HCT116 (cell line): ENCODE data around the gene TAPT1. TPM values are rescaled to one million over a fixed set of nuclear protein-coding genes. Genes with fewer than 3 reads are reported as not detected.

ENCODE experiments used
- ATAC-seq: fragments of 200-7000 bp; cut with Tn5 transposase; 2 replicates; pipeline ENCODE4 v1.9.1; 2020; ENCODE audit warnings: mild to moderate bottlenecking, moderate library complexity
- BruUV-seq: library from RNA; stranded (reverse); fragments of 400-500 nt; replicated peaks from 2 replicates; lab custom pipeline; 2021; lab: Mats Ljungman, UMichigan
- CTCF ChIA-PET: fragments of 300-600 bp; sonication (Branson Sonifier 250); formaldehyde crosslinking; loops from one replicate; lab custom pipeline; 2021; ENCODE audit warnings: antibody characterized with exemption; lab: Charles Lee
- POLR2A ChIA-PET: fragments of 300-600, 350-600 bp; sonication (Branson Sonifier 250); formaldehyde crosslinking; loops from one replicate; lab custom pipeline; 2021; ENCODE audit warnings: antibody characterized with exemption; lab: Charles Lee
- RAD21 ChIA-PET, 2 experiments: fragments of 300-600 bp; sonication (Branson Sonifier 250); formaldehyde crosslinking; loops; one replicate each; lab custom pipeline; 2023; ENCODE audit warnings: low total read pairs in 2 of 2; ENCODE audit not compliant: uncharacterized antibody in 2 of 2, unreplicated experiment in 2 of 2, low non-redundant PET in 1 of 2; lab: Charles Lee
- DNase-seq: peaks from one replicate; pipeline ENCODE4 v3.0.0-alpha.2; 2010; ENCODE audit warnings: low read depth, low spot score
- H2AFZ ChIP-seq: fragments of 200-600 bp; shearing (Covaris generic), sonication (generic); 2 replicates; pipeline ENCODE4 v1.6.1; 2017; ENCODE audit warnings: low read depth, mixed run types, mixed read lengths, antibody characterized with exemption, low read length; ENCODE audit not compliant: poor library complexity, severe bottlenecking
- H3K27ac ChIP-seq: 2 replicates; pipeline ENCODE4 v1.5.1; 2012; ENCODE audit warnings: low read depth, low read length
- H3K27me3 ChIP-seq: fragments of 200-600 bp; sonication (generic); 2 replicates; pipeline ENCODE4 v1.6.1; 2016; ENCODE audit warnings: mixed run types, low read length, mixed read lengths; ENCODE audit not compliant: insufficient read depth
- H3K36me3 ChIP-seq, 2 experiments: fragments of 200-500 bp in 1 of 2; fragments of 200-600 bp in 1 of 2; sonication (Bioruptor generic) in 1 of 2; sonication (generic) in 1 of 2; 2 replicates each; pipeline versions ENCODE4 v1.5.1 to v1.6.1; 2014 to 2016; ENCODE audit warnings: low read length in 2 of 2, inconsistent platforms in 1 of 2, mixed read lengths in 1 of 2, mixed run types in 1 of 2; ENCODE audit not compliant: insufficient read depth in 2 of 2, control insufficient read depth in 1 of 2
- H3K4me1 ChIP-seq, 2 experiments: fragments of 200-600 bp in 1 of 2; sonication (generic) in 1 of 2; 2 replicates each; pipeline versions ENCODE4 v1.5.1 to v1.6.1; 2012 to 2017; ENCODE audit warnings: low read length in 2 of 2, inconsistent platforms in 1 of 2, mild to moderate bottlenecking in 1 of 2, mixed read lengths in 1 of 2, mixed run types in 1 of 2, moderate library complexity in 1 of 2; ENCODE audit not compliant: insufficient read depth in 2 of 2, control insufficient read depth in 1 of 2
- H3K4me2 ChIP-seq: fragments of 200-600 bp; sonication (generic); 2 replicates; pipeline ENCODE4 v1.6.1; 2017; ENCODE audit warnings: mixed run types, low read length, mixed read lengths
- H3K4me3 ChIP-seq, 2 experiments: fragments of 200-600 bp in 1 of 2; sonication (generic) in 1 of 2; replicated peaks in 1 of 2; 2 replicates each; pipeline ENCODE4 v1.5.1; 2011 to 2016; ENCODE audit warnings: low read length in 2 of 2, control low read depth in 1 of 2, low read depth in 1 of 2, mild to moderate bottlenecking in 1 of 2, mixed read lengths in 1 of 2, mixed run types in 1 of 2
- H3K79me2 ChIP-seq: fragments of 200-600 bp; sonication (generic); 2 replicates; pipeline ENCODE4 v1.6.1; 2017; ENCODE audit warnings: mild to moderate bottlenecking, mixed run types, low read length, moderate library complexity, mixed read lengths; ENCODE audit not compliant: insufficient read depth
- H3K9ac ChIP-seq: fragments of 200-600 bp; sonication (generic); 2 replicates; pipeline ENCODE4 v1.6.1; 2016; ENCODE audit warnings: low read length, mixed read lengths
- H3K9me2 ChIP-seq: fragments of 200-600 bp; sonication (generic), shearing (Covaris generic); 2 replicates; pipeline ENCODE4 v1.6.1; 2017; ENCODE audit warnings: mixed run types, mild to moderate bottlenecking, moderate library complexity; ENCODE audit not compliant: insufficient read depth
- H3K9me3 ChIP-seq, 2 experiments: fragments of 200-500 bp in 1 of 2; fragments of 200-600 bp in 1 of 2; sonication (Bioruptor generic) in 1 of 2; sonication (generic) in 1 of 2; 2 replicates each; pipeline ENCODE4 v1.6.1; 2014 to 2017; ENCODE audit warnings: low read length in 2 of 2, mixed read lengths in 2 of 2, inconsistent platforms in 1 of 2, low read depth in 1 of 2, mild to moderate bottlenecking in 1 of 2, mixed run types in 1 of 2, moderate library complexity in 1 of 2; ENCODE audit not compliant: control insufficient read depth in 1 of 2, insufficient read depth in 1 of 2
- H4K20me1 ChIP-seq: fragments of 200-600 bp; sonication (generic), shearing (Covaris generic); 2 replicates; pipeline ENCODE4 v1.6.1; 2017; ENCODE audit warnings: mixed run types, mild to moderate bottlenecking, moderate library complexity; ENCODE audit not compliant: insufficient read depth
- CBX3 ChIP-seq: IDR thresholded peaks from 2 replicates; pipeline ENCODE4 v1.6.1; 2012; ENCODE audit warnings: low read depth
- CEBPB ChIP-seq: IDR thresholded peaks from 2 replicates; pipeline ENCODE4 v1.6.1; 2012; ENCODE audit warnings: low read depth
- CTCF ChIP-seq, 3 experiments: fragments of 200-600 bp in 1 of 3; sonication (generic) in 1 of 3; IDR thresholded peaks in 2 of 3; conservative IDR thresholded peaks in 1 of 3; 2 replicates each; pipeline ENCODE4 v1.5.1; 2012 to 2017; ENCODE audit warnings: low read depth in 2 of 3, low read length in 2 of 3, antibody characterized with exemption in 1 of 3, borderline replicate concordance in 1 of 3, control low read depth in 1 of 3, mild to moderate bottlenecking in 1 of 3, mixed read lengths in 1 of 3, mixed run types in 1 of 3, moderate library complexity in 1 of 3; ENCODE audit not compliant: insufficient read depth in 1 of 3
- EGR1 ChIP-seq: IDR thresholded peaks from 2 replicates; pipeline ENCODE4 v1.6.1; 2012; ENCODE audit warnings: low read depth
- ELF1 ChIP-seq: IDR thresholded peaks from 2 replicates; pipeline ENCODE4 v1.6.1; 2012; ENCODE audit warnings: low read depth, borderline replicate concordance
- EZH2 ChIP-seq: fragments of 200-600 bp; sonication (generic); IDR thresholded peaks from 2 replicates; pipeline ENCODE4 v1.6.1; 2017; ENCODE audit warnings: antibody characterized with exemption, mixed run types
- MAX ChIP-seq: IDR thresholded peaks from 2 replicates; pipeline ENCODE4 v1.6.1; 2012
- POLR2AphosphoS5 ChIP-seq: IDR thresholded peaks from 2 replicates; pipeline ENCODE4 v1.6.1; 2011; ENCODE audit warnings: mild to moderate bottlenecking, low read depth, low read length, moderate library complexity
- RAD21 ChIP-seq: IDR thresholded peaks from 2 replicates; pipeline ENCODE4 v1.6.1; 2012; ENCODE audit warnings: low read depth, mild to moderate bottlenecking
- SP1 ChIP-seq: IDR thresholded peaks from 2 replicates; pipeline ENCODE4 v1.6.1; 2012; ENCODE audit warnings: low read depth
- YY1 ChIP-seq: IDR thresholded peaks from 2 replicates; pipeline ENCODE4 v1.6.1; 2011; ENCODE audit warnings: low read length, low read depth, moderate library complexity, mild to moderate bottlenecking; ENCODE audit not compliant: insufficient replicate concordance; ENCODE audit errors: extremely low read depth
- ZBTB33 ChIP-seq: IDR thresholded peaks from 2 replicates; pipeline ENCODE4 v1.6.1; 2011; ENCODE audit warnings: mild to moderate bottlenecking, low read length, moderate library complexity; ENCODE audit not compliant: insufficient replicate concordance; ENCODE audit errors: extremely low read depth
- ZFX ChIP-seq: fragments of 450-650 bp; IDR thresholded peaks from 2 replicates; pipeline ENCODE4 v1.6.1; 2017
- ZNF274 ChIP-seq: fragments of 200-500 bp; sonication (Bioruptor generic); IDR thresholded peaks from 2 replicates; pipeline ENCODE4 v1.6.1; 2014; ENCODE audit warnings: mild to moderate bottlenecking, low read depth, low read length, inconsistent platforms
- intact Hi-C: fragments of 100-400 bp; cut with micrococcal nuclease; formaldehyde crosslinking; loops from 2 replicates; pipeline ENCODE4 v1.10.0; 2022
- total RNA-seq: library from RNA; stranded (reverse); gene quantifications from one replicate; pipeline ENCODE4 v1.2.1, GENCODE V29; 2021; ENCODE audit not compliant: unreplicated experiment

TAPT1 gene
- total RNA-seq, 1 experiment from 2014 or later = 11.7 TPM

- ATAC-seq (no peak), DNase-seq (no peak)
- POLR2A ChIA-PET = no interaction called here
- no TSS peak for BruUV-seq
- CTCF ChIA-PET = no interaction called here
- RAD21 ChIA-PET = no interaction called here
- H3K4me3 ChIP-seq = no peak overlapping the region
- peaks cover 0 to 10% of the 10 kb centered on the region in 2 experiments; a peak in 2 of 4 replicates for H3K4me1 ChIP-seq
- H3K36me3 ChIP-seq = no peaks in the 10 kb centered on the region
- no peak overlapping the region for H3K4me2 ChIP-seq
- no peak overlapping the region for H3K27ac ChIP-seq
- intact Hi-C loops = no loop called here
- no peak overlapping the region for H3K9ac ChIP-seq
- H3K27me3 ChIP-seq = no peaks in the 10 kb centered on the region
- H2AFZ ChIP-seq = no peak overlapping the region
- TF ChIP-seq ELF1 = no peak
- no peak for TF ChIP-seq ZFX
- TF ChIP-seq POLR2AphosphoS5 = no peak
- TF ChIP-seq ZBTB33 = no peak
- TF ChIP-seq ZNF274 = no peak
- TF ChIP-seq SP1 = no peak
- no peak for TF ChIP-seq EGR1
- no peak for TF ChIP-seq CBX3
- TF ChIP-seq EZH2 = no peak
- no peak for TF ChIP-seq YY1
- TF ChIP-seq CTCF (IDR thresholded peaks at IDR 0.05 in 2 of 3, conservative IDR thresholded peaks at IDR 0.05 in 1 of 3; ENCODE audit: borderline replicate concordance in 1 of 3, insufficient read depth in 1 of 3, low read depth in 2 of 3, low read length in 2 of 3) = no peak
- TF ChIP-seq RAD21 = no peak
- no peak for TF ChIP-seq MAX
- TF ChIP-seq CEBPB = no peak
- H4K20me1 ChIP-seq = no peaks in the 10 kb centered on the region
- no peaks in the 10 kb centered on the region for H3K79me2 ChIP-seq
- no peaks in the 10 kb centered on the region for H3K9me3 ChIP-seq
- H3K9me2 ChIP-seq = no peaks in the 10 kb centered on the region
These were observed 70.6 kb downstream of the TAPT1 start for GRCh38 chr4:16155528-16156169.
